Progenitor cell of endocrine pancreas (in vitro differentiated cells): ENCODE measurements around the gene CNGA3. TPM values are rescaled to one million over a fixed set of nuclear protein-coding genes. Genes with fewer than 3 reads are reported as not detected.

Experiments
- DNase-seq: peaks from one replicate; pipeline ENCODE4 v3.0.0; 2021; ENCODE audit warnings: low spot score; ENCODE audit not compliant: unreplicated experiment
- H3K27ac Mint-ChIP-seq: 2 replicates; pipeline ENCODE4 v1.8.0; 2021; ENCODE audit warnings: mild to moderate bottlenecking, moderate library complexity, mixed read lengths
- H3K27me3 Mint-ChIP-seq: 2 replicates; pipeline ENCODE4 v1.8.0; 2021; ENCODE audit warnings: mixed read lengths
- H3K36me3 Mint-ChIP-seq: 2 replicates; pipeline ENCODE4 v1.8.0; 2022; ENCODE audit warnings: mixed read lengths; ENCODE audit not compliant: insufficient read depth
- H3K4me1 Mint-ChIP-seq: 2 replicates; pipeline ENCODE4 v1.8.0; 2021; ENCODE audit warnings: low read depth, mixed read lengths
- H3K4me3 Mint-ChIP-seq: 2 replicates; pipeline ENCODE4 v1.8.0; 2021; ENCODE audit warnings: low read depth, mild to moderate bottlenecking, moderate library complexity, mixed read lengths
- H3K9me3 Mint-ChIP-seq: 2 replicates; pipeline ENCODE4 v1.8.0; 2021; ENCODE audit warnings: low read depth, mixed read lengths
- CTCF ChIP-seq: fragments of 200-600 bp; sonication (generic); IDR thresholded peaks from one replicate; pipeline ENCODE4 v1.5.0; 2021; ENCODE audit warnings: antibody characterized with exemption, mild to moderate bottlenecking; ENCODE audit not compliant: unreplicated experiment
- total RNA-seq: library from RNA; stranded (reverse); gene quantifications from 2 replicates; pipeline ENCODE4 v1.2.1, GENCODE V29; 2021

Gene CNGA3
- total RNA-seq, 1 donor from 2014 or later: 5.3 TPM

- Mint-ChIP-seq H3K27me3 (peaks cover 9% of the 10 kb centered on the region), H3K27ac (no peak overlapping the region), H3K4me1 (peaks cover 5% of the 10 kb centered on the region), H3K9me3 (peaks cover 5% of the 10 kb centered on the region), H3K36me3 (no peaks in the 10 kb centered on the region), H3K4me3 (no peak overlapping the region)
- no peak for DNase-seq
- TF ChIP-seq CTCF: no peak
Measured at GRCh38 chr2:98310010-98310409, 36.2 kb upstream of the CNGA3 start.

GRCh38 chr2:98311090-98311489 lies 35.2 kb upstream of the CNGA3 start:
- Mint-ChIP-seq H3K36me3 (no peaks in the 10 kb centered on the region), H3K27ac (no peak overlapping the region), H3K4me1 (peaks cover 5% of the 10 kb centered on the region), H3K9me3 (no peaks in the 10 kb centered on the region), H3K4me3 (no peak overlapping the region), H3K27me3 (peaks cover 3% of the 10 kb centered on the region)
- DNase-seq: no peak
- TF ChIP-seq CTCF: no peak

- DNase-seq: no peak
Measured at GRCh38 chr2:98311771-98312545, 34.3 kb upstream of the CNGA3 start.

GRCh38 chr2:98313492-98314250 lies 32.6 kb upstream of the CNGA3 start:
- Mint-ChIP-seq H3K4me1 (no peaks in the 10 kb centered on the region), H3K36me3 (no peaks in the 10 kb centered on the region), H3K27me3 (peaks cover 3% of the 10 kb centered on the region), H3K4me3 (no peak overlapping the region), H3K27ac (no peak overlapping the region), H3K9me3 (peaks cover 3% of the 10 kb centered on the region)
- TF ChIP-seq CTCF: no peak
- DNase-seq: no peak

More at GRCh38 chr2:98311771-98312545, 34.3 kb upstream of the CNGA3 start:
- H3K4me1 Mint-ChIP-seq: peaks cover 5% of the 10 kb centered on the region
- H3K27me3 Mint-ChIP-seq: peaks cover 3% of the 10 kb centered on the region
- TF ChIP-seq CTCF: no peak
- no peaks in the 10 kb centered on the region for H3K36me3 Mint-ChIP-seq
- H3K27ac Mint-ChIP-seq: no peak overlapping the region
- no peaks in the 10 kb centered on the region for H3K9me3 Mint-ChIP-seq
- H3K4me3 Mint-ChIP-seq: no peak overlapping the region

- no peaks in the 10 kb centered on the region for H3K4me1 Mint-ChIP-seq
- no peak for TF ChIP-seq CTCF
- no peak overlapping the region for H3K27ac Mint-ChIP-seq
- no peak overlapping the region for H3K4me3 Mint-ChIP-seq
- no peak for DNase-seq
- peaks cover 3% of the 10 kb centered on the region for H3K27me3 Mint-ChIP-seq
- H3K36me3 Mint-ChIP-seq: no peaks in the 10 kb centered on the region
- H3K9me3 Mint-ChIP-seq: peaks cover 8% of the 10 kb centered on the region
Measured at GRCh38 chr2:98314251-98314650, 32.0 kb upstream of the CNGA3 start.
